K562 (cell line): Measurements from ENCODE around the gene ADAMTS7. TPM values are rescaled to one million over a fixed set of nuclear protein-coding genes. Genes with fewer than 3 reads are reported as not detected.

ENCODE experiments used
- ATAC-seq: fragments of 200-7000 bp; cut with Tn5 transposase; 3 replicates; pipeline ENCODE4 v1.9.1; 2020; ENCODE audit warnings: moderate library complexity
- BruUV-seq: library from RNA; stranded (reverse); fragments of 400-500 nt; replicated peaks from 2 replicates; lab custom pipeline; 2021; lab: Mats Ljungman, UMichigan
- CTCF ChIA-PET: fragments of 300-600 bp; formaldehyde crosslinking; extraction: SDS; loops from one replicate; lab custom pipeline; 2021; ENCODE audit warnings: low intra/inter-chr PET ratio; lab: Yijun Ruan, JAX
- POLR2A ChIA-PET: fragments of 300-600, 350-650 bp; sonication (Branson Sonifier 250); formaldehyde crosslinking; extraction: SDS; loops from one replicate; lab custom pipeline; 2021; ENCODE audit warnings: antibody characterized with exemption, inconsistent platforms; lab: Yijun Ruan, JAX
- DNase-seq, 4 experiments: peaks; one replicate each; pipeline versions ENCODE4 v3.0.0 to v3.0.0-alpha.2; 2011 to 2018; ENCODE audit warnings: low spot score in 3 of 4, mixed read lengths in 3 of 4; ENCODE audit errors: extremely low read depth in 1 of 4
- FAIRE-seq: peaks from 2 replicates; lab custom pipeline; 2011; peaks lifted over from hg19 to GRCh38; lab: Jason Lieb, UNC
- H2AFZ ChIP-seq: 2 replicates; pipeline ENCODE4 v1.6.0; 2011; ENCODE audit warnings: low read depth, low read length, control low read depth, inconsistent platforms
- H3K27ac ChIP-seq: fragments of 200-600 bp; 3 replicates; pipeline ENCODE4 v1.8.0; 2011; ENCODE audit warnings: low read depth, mild to moderate bottlenecking, control low read depth, inconsistent platforms, low read length, moderate library complexity, mixed read lengths; ENCODE audit errors: extremely low read depth
- H3K27me3 ChIP-seq, 2 experiments: fragments of 300-600 bp in 1 of 2; 2 replicates in 1 of 2; 3 replicates in 1 of 2; pipeline versions ENCODE4 v1.6.0 to v1.8.0; 2011; ENCODE audit warnings: inconsistent platforms in 2 of 2, low read length in 2 of 2, mild to moderate bottlenecking in 1 of 2, mixed read lengths in 1 of 2, moderate library complexity in 1 of 2; ENCODE audit not compliant: control insufficient read depth in 2 of 2, insufficient read depth in 2 of 2
- H3K36me3 ChIP-seq: fragments of 300-600 bp; 3 replicates; pipeline ENCODE4 v1.8.0; 2011; ENCODE audit warnings: mild to moderate bottlenecking, low read length, inconsistent platforms; ENCODE audit not compliant: control insufficient read depth, insufficient read depth
- H3K4me1 ChIP-seq, 2 experiments: fragments of 200-600 bp in 1 of 2; replicated peaks in 1 of 2; 2 replicates in 1 of 2; 3 replicates in 1 of 2; pipeline versions ENCODE4 v1.5.1 to v1.8.0; 2011; ENCODE audit warnings: inconsistent platforms in 2 of 2, low read length in 2 of 2, mild to moderate bottlenecking in 1 of 2, mixed read lengths in 1 of 2, moderate library complexity in 1 of 2; ENCODE audit not compliant: control insufficient read depth in 2 of 2, insufficient read depth in 2 of 2
- H3K4me2 ChIP-seq: 2 replicates; pipeline ENCODE4 v1.6.1; 2011; ENCODE audit warnings: low read length, control low read depth, inconsistent platforms, mixed read lengths; ENCODE audit not compliant: insufficient read depth
- H3K4me3 ChIP-seq: fragments of 200-600 bp; sonication (generic), shearing (Covaris generic); 2 replicates; pipeline ENCODE4 v1.5.1; 2016; ENCODE audit warnings: control low read depth, inconsistent platforms
- H3K79me2 ChIP-seq: fragments of 200-600 bp; 3 replicates; pipeline ENCODE4 v1.8.0; 2011; ENCODE audit warnings: low read length, inconsistent platforms; ENCODE audit not compliant: control insufficient read depth, insufficient read depth
- H3K9ac ChIP-seq, 2 experiments: 2 replicates each; pipeline versions ENCODE4 v1.6.0 to v1.6.1; 2011; ENCODE audit warnings: low read depth in 2 of 2, low read length in 2 of 2, control low read depth in 1 of 2, inconsistent platforms in 1 of 2, mild to moderate bottlenecking in 1 of 2, mixed read lengths in 1 of 2; ENCODE audit not compliant: insufficient read depth in 1 of 2
- H3K9me1 ChIP-seq: one replicate; pipeline ENCODE4 v1.6.0; 2011; ENCODE audit warnings: inconsistent platforms, mild to moderate bottlenecking, low read length, moderate library complexity; ENCODE audit not compliant: control insufficient read depth, insufficient read depth
- H3K9me3 ChIP-seq: replicated peaks from 2 replicates; pipeline ENCODE4 v1.5.1; 2011; ENCODE audit warnings: low read depth, low read length, inconsistent platforms; ENCODE audit not compliant: control insufficient read depth, insufficient read depth
- H4K20me1 ChIP-seq: replicated peaks from 2 replicates; pipeline ENCODE4 v1.6.1; 2011; ENCODE audit warnings: low read length, inconsistent platforms, mixed read lengths; ENCODE audit not compliant: control insufficient read depth, insufficient read depth
- COPS2 ChIP-seq: fragments of 450-650 bp; conservative IDR thresholded peaks from 2 replicates; pipeline ENCODE4 v1.6.1; 2016; ENCODE audit warnings: mild to moderate bottlenecking, moderate library complexity
- ELK3 ChIP-seq: fragments of 450-650 bp; formaldehyde crosslinking; IDR thresholded peaks from 2 replicates; pipeline ENCODE4 v1.4.0; 2020; ENCODE audit warnings: mild to moderate bottlenecking
- HDAC8 ChIP-seq: fragments of 450-650 bp; IDR thresholded peaks from 2 replicates; pipeline ENCODE4 v1.6.1; 2016; ENCODE audit warnings: mild to moderate bottlenecking, missing genetic modification characterization, moderate library complexity, missing compliant biosample characterization
- MAFG ChIP-seq: fragments of 450-650 bp; conservative IDR thresholded peaks from 2 replicates; pipeline ENCODE4 v1.6.1; 2016; ENCODE audit warnings: missing genetic modification characterization, missing compliant biosample characterization
- MGA ChIP-seq: fragments of 450-650 bp; IDR thresholded peaks from 2 replicates; pipeline ENCODE4 v1.6.1; 2016; ENCODE audit warnings: mild to moderate bottlenecking, moderate library complexity
- POLR2AphosphoS5 ChIP-seq: IDR thresholded peaks from 2 replicates; pipeline ENCODE4 v1.6.1; 2011; ENCODE audit warnings: mild to moderate bottlenecking, low read depth, low read length, moderate library complexity; ENCODE audit not compliant: control insufficient read depth, insufficient read depth
- WGBS: fragments of 100-300 bp; shearing (Covaris generic); methylation state at CpG from one replicate; pipeline ENCODE4 v1.1.6; 2016; ENCODE audit warnings: low coverage, mixed read lengths; ENCODE audit not compliant: insufficient coverage; ENCODE audit errors: missing lambda C conversion rate; 5-methylcytosine and 5-hydroxymethylcytosine counted together
- in situ Hi-C: fragments of 300-500 bp; cut with MboI; formaldehyde crosslinking; loops from 4 replicates; pipeline ENCODE4 v1.15.0; 2018; ENCODE audit warnings: inconsistent platforms, mixed read lengths
- intact Hi-C: fragments of 100-400 bp; cut with micrococcal nuclease; formaldehyde crosslinking; loops from 2 replicates; pipeline ENCODE4 v1.14.2; 2022
- polyA plus RNA-seq, 8 experiments: library from polyadenylated mRNA; depleted of rRNA in 4 of 8; stranded (reverse) in 5 of 8; unstranded in 3 of 8; fragments of >200 nt; fragmentation: Nextera tagmentation in 2 of 8; fragmentation: Illumina TruSeq in 1 of 8; extraction: Ambion mirVana in 2 of 8; extraction: Trizol in 1 of 8; gene quantifications; 2 replicates each; pipeline versions ENCODE4 v1.2.1 to v1.2.3, GENCODE V29; 2011 to 2014; ENCODE audit warnings: inconsistent platforms in 1 of 8, missing spikeins in 1 of 8
- total RNA-seq, 7 experiments: library from RNA; depleted of rRNA in 6 of 7; stranded (reverse); fragments of >200 nt in 6 of 7; fragmentation: Illumina TruSeq in 2 of 7; extraction: Trizol in 2 of 7; gene quantifications; 2 replicates each; pipeline versions ENCODE4 v1.2.1 to v1.2.3, GENCODE V29; 2011 to 2021; ENCODE audit warnings: low replicate concordance in 1 of 7

The ADAMTS7 gene
- total and polyA plus RNA-seq, 9 of the 15 experiments (the other 6 are each of a cell fraction or from before 2014, with no cell fraction given), result 0.05 to 0.07 TPM; not detected in 7

- TF ChIP-seq POLR2AphosphoS5 (no peak), MAFG (tag) (no peak), COPS2 (no peak), ELK3 (CRISPR knock-in tag) (no peak)
Observed at GRCh38 chr15:78804391-78804792, 6.9 kb downstream of the ADAMTS7 start (continued).

DNA sequence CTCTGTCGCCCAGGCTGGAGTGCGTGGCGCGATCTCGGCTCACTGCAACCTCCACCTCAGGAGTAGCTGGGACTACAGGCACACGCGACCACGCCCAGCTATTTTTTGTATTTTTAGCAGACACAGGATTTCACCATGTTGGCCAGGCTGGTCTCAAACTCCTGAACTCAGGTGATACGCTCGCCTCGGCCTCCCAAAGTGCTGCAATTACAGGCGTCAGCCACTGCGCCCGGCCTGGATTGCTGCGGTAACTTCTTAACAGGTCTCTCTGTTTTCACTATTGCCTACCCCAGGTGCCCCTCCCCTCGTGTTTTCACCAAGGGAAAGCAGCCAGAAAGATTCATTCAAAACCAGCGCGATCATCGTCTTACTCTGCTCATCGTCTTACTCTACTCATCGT lies 10.5 kb downstream of the ADAMTS7 start:
- BruUV-seq, result no TSS peak
- no peaks in the 10 kb centered on the region for H3K9me3 ChIP-seq
- no peak overlapping the region; a peak in 1 of 4 replicates for H3K9ac ChIP-seq
- no peak overlapping the region for H3K4me2 ChIP-seq
- H3K27me3 ChIP-seq, result peaks cover 9 to 28% of the 10 kb centered on the region in 2 experiments; a peak in 4 of 5 replicates
- DNase-seq (no peak), FAIRE-seq (no peak), ATAC-seq (no peak)
- no peaks in the 10 kb centered on the region for H3K79me2 ChIP-seq
- H3K27ac ChIP-seq, result no peak overlapping the region
- peaks cover 0 to 5% of the 10 kb centered on the region in 2 experiments; a peak in 1 of 5 replicates for H3K4me1 ChIP-seq
- no peaks in the 10 kb centered on the region for H3K9me1 ChIP-seq
- POLR2A ChIA-PET, result no interaction called here
- H3K4me3 ChIP-seq, result no peak overlapping the region
- H4K20me1 ChIP-seq, result peaks cover 8% of the 10 kb centered on the region; the same call in 1 of the 2 replicates
- CTCF ChIA-PET, result no interaction called here
- no peak overlapping the region for H2AFZ ChIP-seq
- in situ Hi-C loops, result no loop called here
- 31% methylated on average over 21 of the region's 21 CpGs for WGBS
- H3K36me3 ChIP-seq, result no peaks in the 10 kb centered on the region
- intact Hi-C loops, result no loop called here
- TF ChIP-seq HDAC8 (tag) (no peak), MGA (no peak)
